GM12878 (cell line): ENCODE results near the gene NFKBIA. TPM values are rescaled to one million over a fixed set of nuclear protein-coding genes. Genes with fewer than 3 reads are reported as not detected.
"Not testable (repeated sequence)": the region's sequence is repeated elsewhere in the genome, so short reads cannot be mapped to it uniquely, and the experiment has no call there.

Experiments used
- ATAC-seq: fragments of 200-7000 bp; cut with Tn5 transposase; 3 replicates; pipeline ENCODE4 v1.9.1; 2020; ENCODE audit warnings: mild to moderate bottlenecking, moderate library complexity
- BruUV-seq: library from RNA; stranded (reverse); fragments of 400-500 nt; replicated peaks from 2 replicates; lab custom pipeline; 2021; lab: Mats Ljungman, UMichigan
- CTCF ChIA-PET: fragments of 300-600 bp; sonication (Branson Sonifier 250); formaldehyde crosslinking; extraction: SDS; loops from one replicate; lab custom pipeline; 2021; ENCODE audit warnings: inconsistent platforms; lab: Yijun Ruan, JAX
- POLR2A ChIA-PET: fragments of 350-600 bp; formaldehyde crosslinking; extraction: SDS; loops from one replicate; lab custom pipeline; 2021; ENCODE audit warnings: inconsistent platforms; lab: Charles Lee
- RAD21 ChIA-PET: fragments of 300-600 bp; sonication (Branson Sonifier 250); formaldehyde crosslinking; loops from one replicate; lab custom pipeline; 2023; ENCODE audit warnings: antibody characterized with exemption; ENCODE audit not compliant: unreplicated experiment; lab: Charles Lee
- SMC1A ChIA-PET: fragments of 300-600 bp; sonication (Branson Sonifier 250); formaldehyde crosslinking; loops from one replicate; lab custom pipeline; 2023; ENCODE audit not compliant: unreplicated experiment, uncharacterized antibody; lab: Charles Lee
- DNase-seq: peaks from one replicate; pipeline ENCODE4 v3.0.0-alpha.2; 2011; ENCODE audit warnings: low read depth, low spot score
- FAIRE-seq: peaks from 3 replicates; lab custom pipeline; 2011; peaks lifted over from hg19 to GRCh38; lab: Jason Lieb, UNC
- H2AFZ ChIP-seq: 2 replicates; pipeline ENCODE4 v1.6.0; 2011; ENCODE audit warnings: low read depth, low read length, control low read depth; ENCODE audit not compliant: control insufficient read depth
- H3K27ac ChIP-seq: 2 replicates; pipeline ENCODE4 v1.5.1; 2011; ENCODE audit warnings: control low read depth; ENCODE audit not compliant: control insufficient read depth, insufficient read depth
- H3K27me3 ChIP-seq, 2 experiments: replicated peaks in 1 of 2; 2 replicates each; pipeline versions ENCODE4 v1.6.0 to v1.6.1; 2011; ENCODE audit warnings: low read length in 1 of 2; ENCODE audit not compliant: control insufficient read depth in 2 of 2, insufficient read depth in 2 of 2
- H3K36me3 ChIP-seq, 2 experiments: 2 replicates each; pipeline ENCODE4 v1.5.1; 2011; ENCODE audit warnings: low read length in 1 of 2; ENCODE audit not compliant: control insufficient read depth in 2 of 2, insufficient read depth in 2 of 2
- H3K4me1 ChIP-seq: 2 replicates; pipeline ENCODE4 v1.6.1; 2011; ENCODE audit warnings: mild to moderate bottlenecking, low read length, moderate library complexity, mixed read lengths; ENCODE audit not compliant: control insufficient read depth, insufficient read depth
- H3K4me2 ChIP-seq: 2 replicates; pipeline ENCODE4 v1.6.0; 2011; ENCODE audit warnings: control low read depth; ENCODE audit not compliant: control insufficient read depth, insufficient read depth
- H3K4me3 ChIP-seq: fragments of 200-600 bp; sonication (generic); 2 replicates; pipeline ENCODE4 v1.5.1; 2016
- H3K79me2 ChIP-seq: 2 replicates; pipeline ENCODE4 v1.6.0; 2011; ENCODE audit warnings: low read length; ENCODE audit not compliant: control insufficient read depth, insufficient read depth
- H3K9ac ChIP-seq: 2 replicates; pipeline ENCODE4 v1.8.0; 2011; ENCODE audit warnings: low read length, control low read depth, mixed read lengths; ENCODE audit not compliant: control insufficient read depth, insufficient read depth
- H3K9me3 ChIP-seq: replicated peaks from 3 replicates; pipeline ENCODE4 v1.5.1; 2011; ENCODE audit warnings: mild to moderate bottlenecking, low read length; ENCODE audit not compliant: control insufficient read depth, insufficient read depth
- H4K20me1 ChIP-seq: 2 replicates; pipeline ENCODE4 v1.6.0; 2011; ENCODE audit not compliant: control insufficient read depth, insufficient read depth
- E2F4 ChIP-seq: IDR thresholded peaks from 2 replicates; pipeline ENCODE4 v1.6.1; 2012; ENCODE audit warnings: low read depth, low read length, improper control_type of control experiment
- PAX8 ChIP-seq: fragments of 450-650 bp; IDR thresholded peaks from 2 replicates; pipeline ENCODE4 v1.6.1; 2017; ENCODE audit warnings: mild to moderate bottlenecking, moderate library complexity
- PRDM15 ChIP-seq: fragments of 450-650 bp; formaldehyde crosslinking; IDR thresholded peaks from 2 replicates; pipeline ENCODE4 v1.4.0; 2020; ENCODE audit warnings: mild to moderate bottlenecking, moderate library complexity
- SIN3A ChIP-seq: IDR thresholded peaks from 2 replicates; pipeline ENCODE4 v1.6.1; 2012; ENCODE audit warnings: low read depth, low read length, improper control_type of control experiment
- SPI1 ChIP-seq: IDR thresholded peaks from 2 replicates; pipeline ENCODE4 v1.6.1; 2011; ENCODE audit warnings: low read depth, mild to moderate bottlenecking, low read length, moderate library complexity, borderline replicate concordance; ENCODE audit not compliant: insufficient read depth
- ZBTB11 ChIP-seq: fragments of 450-650 bp; formaldehyde crosslinking; IDR thresholded peaks from 2 replicates; pipeline ENCODE4 v1.5.0; 2022; ENCODE audit warnings: mild to moderate bottlenecking, missing genetic modification characterization
- ZNF217 ChIP-seq: fragments of 450-650 bp; IDR thresholded peaks from 2 replicates; pipeline ENCODE4 v1.6.1; 2017; ENCODE audit warnings: antibody characterized with exemption, mild to moderate bottlenecking
- WGBS: methylation state at CpG from one replicate; pipeline ENCODE4 v1.1.6; 2016; ENCODE audit warnings: low lambda C conversion rate; ENCODE audit not compliant: insufficient replicate concordance, insufficient coverage; ENCODE audit errors: missing lambda C conversion rate; 5-methylcytosine and 5-hydroxymethylcytosine counted together
- in situ Hi-C: fragments of 300-500 bp; cut with MboI; formaldehyde crosslinking; loops from 9 replicates; pipeline ENCODE4 v1.14.3; 2018; ENCODE audit warnings: mixed read lengths
- intact Hi-C: fragments of 100-400 bp; cut with micrococcal nuclease; formaldehyde crosslinking; loops from one replicate; pipeline ENCODE4 v1.14.2; 2022; ENCODE audit not compliant: unreplicated experiment
- polyA plus RNA-seq, 11 experiments: library from polyadenylated mRNA; depleted of rRNA in 4 of 11; unstranded in 6 of 11; stranded (reverse) in 5 of 11; fragments of >200 nt; fragmentation: Nextera tagmentation in 4 of 11; fragmentation: Illumina TruSeq in 1 of 11; extraction: Ambion mirVana in 4 of 11; extraction: Trizol in 1 of 11; gene quantifications; 1 replicate in 1 of 11; 2 replicates in 10 of 11; pipeline versions ENCODE4 v1.2.1 to v1.2.3, GENCODE V29; 2011 to 2016; ENCODE audit warnings: inconsistent platforms in 2 of 11, missing spikeins in 2 of 11, low read depth in 1 of 11
- total RNA-seq, 4 experiments: library from RNA; depleted of rRNA in 3 of 4; stranded (reverse); fragments of >200 nt in 3 of 4; fragmentation: Illumina TruSeq in 1 of 4; extraction: Trizol in 1 of 4; gene quantifications; 2 replicates each; pipeline versions ENCODE4 v1.2.1 to v1.2.3, GENCODE V29; 2013 to 2021

Gene NFKBIA
- total and polyA plus RNA-seq, 10 of the 15 experiments (the other 5 are each of a cell fraction or from before 2014, with no cell fraction given): 123 to 419 (median 267) TPM

GRCh38 chr14:35361141-35361480 is 43.4 kb downstream of the NFKBIA start (continued):
- TF ChIP-seq ZBTB11 (CRISPR knock-in tag) (no peak), PAX8 (no peak), PRDM15 (CRISPR knock-in tag) (no peak), SPI1 (no peak), E2F4 (no peak), SIN3A (no peak), ZNF217 (no peak)

GRCh38 chr14:35359655-35360054 is 44.9 kb downstream of the NFKBIA start:
- H3K79me2 ChIP-seq, H3K27me3 ChIP-seq, ATAC-seq, H3K9me3 ChIP-seq, H3K9ac ChIP-seq, H3K4me2 ChIP-seq, FAIRE-seq, H4K20me1 ChIP-seq, CTCF ChIA-PET, BruUV-seq, intact Hi-C loops, H2AFZ ChIP-seq, in situ Hi-C loops, H3K36me3 ChIP-seq, DNase-seq, SMC1A ChIA-PET, H3K27ac ChIP-seq, H3K4me3 ChIP-seq: not testable (repeated sequence)
- 59% methylated on average over 7 of the region's 7 CpGs for WGBS
- POLR2A ChIA-PET: interaction anchor here (1.8 kb wide), 1 partner anchor 59 kb away, joined by 4 read pairs; no protein-coding TSS in a partner anchor
- RAD21 ChIA-PET: interaction anchor here (1.8 to 2.4 kb wide), 2 partner anchors 27 to 74 kb away, joined by 4 to 8 read pairs; no protein-coding TSS in a partner anchor
- H3K4me1 ChIP-seq: peaks cover 19% of the 10 kb centered on the region
